Astrocyte (in vitro differentiated cells and primary cell): ENCODE measurements around the gene INTS13. TPM values are rescaled to one million over a fixed set of nuclear protein-coding genes. Genes with fewer than 3 reads are reported as not detected.
A peak's percentile ranks its signal among the peaks of the same experiment; 100 is the strongest.

ENCODE experiments used
- DNase-seq: peaks from one replicate; pipeline ENCODE4 v3.0.0-alpha.2; 2010; ENCODE audit warnings: low read depth
- FAIRE-seq: peaks from 2 replicates; lab custom pipeline; 2011; peaks lifted over from hg19 to GRCh38; lab: Jason Lieb, UNC
- H2AFZ ChIP-seq: 2 replicates; pipeline ENCODE4 v1.6.0; 2012; ENCODE audit warnings: low read depth, low read length, inconsistent platforms
- H3K27ac ChIP-seq: 2 replicates; pipeline ENCODE4 v1.5.1; 2011; ENCODE audit warnings: low read depth, low read length, inconsistent platforms
- H3K27me3 ChIP-seq: 2 replicates; pipeline ENCODE4 v1.6.0; 2011; ENCODE audit warnings: low read length, inconsistent platforms; ENCODE audit not compliant: insufficient read depth
- H3K36me3 ChIP-seq: 2 replicates; pipeline ENCODE4 v1.5.1; 2011; ENCODE audit warnings: low read length, inconsistent platforms; ENCODE audit not compliant: insufficient read depth
- H3K4me1 ChIP-seq: 2 replicates; pipeline ENCODE4 v1.5.1; 2011; ENCODE audit warnings: low read length, inconsistent platforms; ENCODE audit not compliant: insufficient read depth
- H3K4me2 ChIP-seq: 2 replicates; pipeline ENCODE4 v1.6.0; 2012; ENCODE audit warnings: low read length, inconsistent platforms
- H3K4me3 ChIP-seq: 2 replicates; pipeline ENCODE4 v1.5.1; 2011; ENCODE audit warnings: low read depth, mild to moderate bottlenecking, low read length, inconsistent platforms; ENCODE audit not compliant: insufficient read depth
- H3K79me2 ChIP-seq: 2 replicates; pipeline ENCODE4 v1.6.0; 2012; ENCODE audit warnings: mild to moderate bottlenecking, low read length, inconsistent platforms; ENCODE audit not compliant: insufficient read depth
- H3K9ac ChIP-seq: 2 replicates; pipeline ENCODE4 v1.6.0; 2012; ENCODE audit warnings: mild to moderate bottlenecking, low read length, inconsistent platforms
- H3K9me3 ChIP-seq: 2 replicates; pipeline ENCODE4 v1.5.1; 2012; ENCODE audit warnings: low read depth, mild to moderate bottlenecking, low read length, inconsistent platforms; ENCODE audit not compliant: insufficient read depth
- H4K20me1 ChIP-seq: 2 replicates; pipeline ENCODE4 v1.6.0; 2012; ENCODE audit warnings: low read length, inconsistent platforms; ENCODE audit not compliant: insufficient read depth
- H3K27ac Mint-ChIP-seq: one replicate; pipeline ENCODE4 v1.8.0; 2021; ENCODE audit warnings: mild to moderate bottlenecking, mixed read lengths; ENCODE audit not compliant: unreplicated experiment
- H3K27me3 Mint-ChIP-seq: one replicate; pipeline ENCODE4 v1.8.0; 2021; ENCODE audit warnings: low read depth, mixed read lengths; ENCODE audit not compliant: unreplicated experiment
- H3K36me3 Mint-ChIP-seq: one replicate; pipeline ENCODE4 v1.8.0; 2021; ENCODE audit warnings: low read depth, mixed read lengths; ENCODE audit not compliant: unreplicated experiment
- H3K4me1 Mint-ChIP-seq: one replicate; pipeline ENCODE4 v1.8.0; 2021; ENCODE audit warnings: low read depth, mixed read lengths; ENCODE audit not compliant: unreplicated experiment
- H3K4me3 Mint-ChIP-seq: one replicate; pipeline ENCODE4 v1.8.0; 2021; ENCODE audit warnings: mild to moderate bottlenecking, moderate library complexity, mixed read lengths; ENCODE audit not compliant: unreplicated experiment
- H3K9me3 Mint-ChIP-seq: one replicate; pipeline ENCODE4 v1.8.0; 2021; ENCODE audit warnings: mild to moderate bottlenecking, mixed read lengths; ENCODE audit not compliant: unreplicated experiment
- EZH2 ChIP-seq: IDR thresholded peaks from 2 replicates; pipeline ENCODE4 v1.6.1; 2012; ENCODE audit warnings: mild to moderate bottlenecking, low read length, inconsistent platforms; ENCODE audit not compliant: insufficient read depth
- total RNA-seq: library from RNA; stranded (reverse); gene quantifications from 2 replicates; pipeline ENCODE4 v1.2.1, GENCODE V29; 2021
- TF ChIP-seq, protein P1 (sequence below): IDR thresholded peaks from 2 replicates; pipeline ENCODE4 v1.5.1; 2011; ENCODE audit warnings: low read depth, mild to moderate bottlenecking, inconsistent platforms, low read length, moderate library complexity; ENCODE audit not compliant: insufficient read depth

Gene INTS13
- total RNA-seq, 1 donor from 2014 or later: 33.7 TPM

DNA sequence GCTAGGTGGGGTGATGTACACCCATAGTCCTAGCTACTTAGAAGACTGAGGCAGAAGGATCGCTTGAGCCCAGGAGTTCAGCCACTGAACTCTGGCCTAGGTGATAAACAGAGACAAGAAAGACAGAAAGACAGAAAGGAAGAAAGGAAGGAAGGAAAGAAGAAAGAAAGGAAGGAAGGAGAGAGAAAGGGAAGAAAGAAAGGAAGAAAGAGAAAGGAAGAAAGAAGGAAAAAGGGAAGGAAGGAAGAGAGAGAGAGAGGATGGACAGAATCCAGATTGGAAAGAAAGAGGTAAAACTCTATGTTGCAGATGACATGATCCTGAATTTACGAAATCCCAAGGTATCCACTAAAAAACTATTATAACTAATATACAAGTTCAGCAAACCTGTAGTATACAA is 8.2 kb downstream of the INTS13 start:
- no peak overlapping the region for H3K4me2 ChIP-seq
- Mint-ChIP-seq H3K27ac (no peak overlapping the region), H3K27me3 (no peaks in the 10 kb centered on the region), H3K4me3 (peak overlapping the region; percentile 61), H3K36me3 (no peaks in the 10 kb centered on the region), H3K9me3 (no peaks in the 10 kb centered on the region), H3K4me1 (peaks cover 2% of the 10 kb centered on the region)
- TF ChIP-seq, protein P1, sequence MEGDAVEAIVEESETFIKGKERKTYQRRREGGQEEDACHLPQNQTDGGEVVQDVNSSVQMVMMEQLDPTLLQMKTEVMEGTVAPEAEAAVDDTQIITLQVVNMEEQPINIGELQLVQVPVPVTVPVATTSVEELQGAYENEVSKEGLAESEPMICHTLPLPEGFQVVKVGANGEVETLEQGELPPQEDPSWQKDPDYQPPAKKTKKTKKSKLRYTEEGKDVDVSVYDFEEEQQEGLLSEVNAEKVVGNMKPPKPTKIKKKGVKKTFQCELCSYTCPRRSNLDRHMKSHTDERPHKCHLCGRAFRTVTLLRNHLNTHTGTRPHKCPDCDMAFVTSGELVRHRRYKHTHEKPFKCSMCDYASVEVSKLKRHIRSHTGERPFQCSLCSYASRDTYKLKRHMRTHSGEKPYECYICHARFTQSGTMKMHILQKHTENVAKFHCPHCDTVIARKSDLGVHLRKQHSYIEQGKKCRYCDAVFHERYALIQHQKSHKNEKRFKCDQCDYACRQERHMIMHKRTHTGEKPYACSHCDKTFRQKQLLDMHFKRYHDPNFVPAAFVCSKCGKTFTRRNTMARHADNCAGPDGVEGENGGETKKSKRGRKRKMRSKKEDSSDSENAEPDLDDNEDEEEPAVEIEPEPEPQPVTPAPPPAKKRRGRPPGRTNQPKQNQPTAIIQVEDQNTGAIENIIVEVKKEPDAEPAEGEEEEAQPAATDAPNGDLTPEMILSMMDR: no peak
- no peak for TF ChIP-seq EZH2
- no peak overlapping the region for H3K4me3 ChIP-seq
- DNase-seq: no peak
- H3K27ac ChIP-seq: no peak overlapping the region
- peaks cover 8% of the 10 kb centered on the region for H4K20me1 ChIP-seq
- H3K79me2 ChIP-seq: peaks cover 47% of the 10 kb centered on the region
- H2AFZ ChIP-seq: no peak overlapping the region
- no peaks in the 10 kb centered on the region for H3K27me3 ChIP-seq
- no peak overlapping the region for H3K9ac ChIP-seq
- no peaks in the 10 kb centered on the region for H3K9me3 ChIP-seq
- FAIRE-seq: no peak
- no peaks in the 10 kb centered on the region for H3K4me1 ChIP-seq
- H3K36me3 ChIP-seq: peaks cover 25% of the 10 kb centered on the region

DNA sequence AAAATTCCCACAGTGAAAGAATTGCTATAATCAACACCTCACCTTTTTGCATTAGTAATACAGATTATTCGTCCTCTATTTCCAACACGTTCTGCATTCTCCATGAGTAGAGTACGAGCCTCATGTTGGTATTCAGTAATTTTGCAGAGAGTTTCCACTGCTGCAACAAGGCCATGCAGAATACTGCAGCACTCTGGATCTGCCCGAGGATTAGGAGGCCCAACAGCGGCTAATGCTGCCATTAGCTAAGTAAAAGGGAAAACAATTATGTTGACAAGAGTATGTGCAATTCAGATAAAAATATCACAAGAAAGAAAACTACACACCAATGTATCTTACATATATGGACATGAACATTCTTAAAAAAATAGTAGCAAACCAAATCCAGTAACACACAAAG is 9.1 kb downstream of the INTS13 start:
- H3K27ac Mint-ChIP-seq: no peak overlapping the region
- no peak overlapping the region for H3K4me3 Mint-ChIP-seq
- no peaks in the 10 kb centered on the region for H3K9me3 ChIP-seq
- no peaks in the 10 kb centered on the region for H3K27me3 Mint-ChIP-seq
- H3K36me3 ChIP-seq: peaks cover 25% of the 10 kb centered on the region
- DNase-seq (no peak), FAIRE-seq (no peak)
- H2AFZ ChIP-seq: no peak overlapping the region
- no peak overlapping the region for H3K4me3 ChIP-seq
- no peak overlapping the region for H3K4me2 ChIP-seq
- H4K20me1 ChIP-seq: peaks cover 8% of the 10 kb centered on the region
- H3K79me2 ChIP-seq: peaks cover 37% of the 10 kb centered on the region
- H3K4me1 Mint-ChIP-seq: no peaks in the 10 kb centered on the region
- no peaks in the 10 kb centered on the region for H3K9me3 Mint-ChIP-seq
- H3K27me3 ChIP-seq: no peaks in the 10 kb centered on the region
- H3K9ac ChIP-seq: no peak overlapping the region
- TF ChIP-seq, protein P1: no peak
- no peak for TF ChIP-seq EZH2
- no peak overlapping the region for H3K27ac ChIP-seq
- no peaks in the 10 kb centered on the region for H3K4me1 ChIP-seq
- no peaks in the 10 kb centered on the region for H3K36me3 Mint-ChIP-seq

DNA sequence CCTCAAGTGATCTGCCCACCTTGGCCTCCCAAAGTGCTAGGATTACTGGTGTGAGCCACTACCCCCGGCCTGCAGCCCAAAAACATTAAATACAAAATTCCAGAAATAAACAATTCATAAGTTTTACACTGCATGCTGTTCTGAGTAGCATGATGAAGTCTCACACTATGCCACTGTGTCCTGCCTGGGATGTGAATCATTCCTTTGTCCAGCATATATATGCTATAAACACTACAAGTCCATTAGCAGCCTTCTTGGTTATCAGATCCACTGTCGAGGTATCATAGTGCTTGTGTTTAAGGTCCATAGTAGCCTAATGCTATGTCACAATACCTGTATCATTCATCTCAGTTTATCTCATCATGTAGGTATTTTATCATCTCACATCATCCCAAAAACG is 15.9 kb downstream of the INTS13 start:
- DNase-seq (no peak), FAIRE-seq (no peak)
- Mint-ChIP-seq H3K4me1 (peaks cover 14% of the 10 kb centered on the region), H3K27ac (no peak overlapping the region), H3K9me3 (no peaks in the 10 kb centered on the region), H3K4me3 (no peak overlapping the region), H3K27me3 (no peaks in the 10 kb centered on the region), H3K36me3 (no peaks in the 10 kb centered on the region)
- H3K79me2 ChIP-seq: no peaks in the 10 kb centered on the region
- H3K4me1 ChIP-seq: no peaks in the 10 kb centered on the region
- H4K20me1 ChIP-seq: no peaks in the 10 kb centered on the region
- H3K36me3 ChIP-seq: peaks cover 26% of the 10 kb centered on the region
- TF ChIP-seq EZH2: no peak
- TF ChIP-seq, protein P1: no peak
- no peaks in the 10 kb centered on the region for H3K9me3 ChIP-seq
- H3K9ac ChIP-seq: no peak overlapping the region
- no peaks in the 10 kb centered on the region for H3K27me3 ChIP-seq
- H3K4me2 ChIP-seq: no peak overlapping the region
- H2AFZ ChIP-seq: no peak overlapping the region
- no peak overlapping the region for H3K4me3 ChIP-seq
- no peak overlapping the region for H3K27ac ChIP-seq
